Muscle of arm (tissue), 12 donors: ENCODE results near the gene DLX3. TPM values are rescaled to one million over a fixed set of nuclear protein-coding genes. Genes with fewer than 3 reads are reported as not detected.

Experiments used
- DNase-seq: peaks from one replicate; pipeline ENCODE4 v3.0.0-alpha.2; 2013
- polyA plus RNA-seq, 12 donors: library from polyadenylated mRNA; unstranded; fragments of 120-200 nt; gene quantifications; one replicate each; pipeline ENCODE4 v1.2.1, GENCODE V29; 2013; ENCODE audit not compliant: insufficient read length in 12 of 12

Gene DLX3
- polyA plus RNA-seq, 12 donors = 0.09 to 6.3 (median 0.42) TPM; not detected in 7

GRCh38 chr17:49958723-49959122 is 36.3 kb downstream of the DLX3 start:
- no peak for DNase-seq

- DNase-seq = no peak
Measured at GRCh38 chr17:49957350-49957749, 37.7 kb downstream of the DLX3 start.

- DNase-seq = no peak
Measured at GRCh38 chr17:49956780-49957179, 38.2 kb downstream of the DLX3 start.

- no peak for DNase-seq
Measured at GRCh38 chr17:49955157-49955556, 39.9 kb downstream of the DLX3 start.

GRCh38 chr17:49952912-49953497 is 42.0 kb downstream of the DLX3 start:
- no peak for DNase-seq

GRCh38 chr17:49952209-49952911 is 42.7 kb downstream of the DLX3 start:
- DNase-seq = peak; percentile 45

- DNase-seq = no peak
Measured at GRCh38 chr17:49951362-49952082, 43.5 kb downstream of the DLX3 start.

GRCh38 chr17:49949634-49950033 is 45.4 kb downstream of the DLX3 start:
- no peak for DNase-seq

- no peak for DNase-seq
Measured at GRCh38 chr17:49946964-49947584, 48.0 kb downstream of the DLX3 start.

- DNase-seq = no peak
Measured at GRCh38 chr17:49946208-49946607, 48.8 kb downstream of the DLX3 start.

GRCh38 chr17:49944273-49944870 is 50.7 kb downstream of the DLX3 start:
- DNase-seq = no peak

- DNase-seq = no peak
Measured at GRCh38 chr17:49942947-49943346, 52.1 kb downstream of the DLX3 start.

GRCh38 chr17:49941427-49941826 is 53.6 kb downstream of the DLX3 start:
- DNase-seq = no peak

Other genes with a start within 250 kb of the DLX3 start
- 10 to 100 TPM in 11 of 12 donors, not detected in 1; 14.7 to 29.6 (median 19.3) TPM for gene FAM117A, start 231.1 kb downstream of the DLX3 start, polyA plus RNA-seq
- 10 to 100 TPM in 11 of 12 donors, not detected in 1; 16.6 to 45.7 (median 31.2) TPM for gene KAT7, start 206.5 kb downstream of the DLX3 start, polyA plus RNA-seq
- gene TAC4, start 147.2 kb downstream of the DLX3 start, polyA plus RNA-seq = 1 to 10 TPM in 9 of 12 donors, under 1 TPM in 1, not detected in 2; 0.88 to 4.1 (median 1.7) TPM
- 1 to 10 TPM in 1 of 12 donors, under 1 TPM in 9, not detected in 2; 0.12 to 1.2 (median 0.38) TPM for gene DLX4, start 26.0 kb downstream of the DLX3 start, polyA plus RNA-seq
- gene ITGA3, start 60.9 kb upstream of the DLX3 start, polyA plus RNA-seq = 10 to 100 TPM in 11 of 12 donors, not detected in 1; 16.5 to 44.0 (median 30.0) TPM
- 100 to 1,000 TPM in 1 of 12 donors, 10 to 100 TPM in 10, not detected in 1; 43.9 to 100 (median 57.3) TPM for gene PDK2, start 100.1 kb upstream of the DLX3 start, polyA plus RNA-seq
- 10 to 100 TPM in 1 of 12 donors, 1 to 10 TPM in 10, not detected in 1; 2.9 to 15.6 (median 3.9) TPM for gene SAMD14, start 134.9 kb upstream of the DLX3 start, polyA plus RNA-seq
- gene PPP1R9B, start 155.5 kb upstream of the DLX3 start, polyA plus RNA-seq = 10 to 100 TPM in 11 of 12 donors, not detected in 1; 29.5 to 70.3 (median 37.6) TPM
- gene SGCA, start 170.8 kb upstream of the DLX3 start, polyA plus RNA-seq = 100 to 1,000 TPM in 11 of 12 donors, not detected in 1; 116 to 379 (median 260) TPM
- over 10,000 TPM in 1 of 12 donors, 1,000 to 10,000 TPM in 11; 2,279 to 10,060 (median 4,381) TPM for gene COL1A1, start 206.4 kb upstream of the DLX3 start, polyA plus RNA-seq